Activated naive CD4-positive, alpha-beta T cell treated with anti-CD3 and anti-CD28 coated beads for 36 hours (primary cell): Measurements from ENCODE around the gene LRRC2. TPM values are rescaled to one million over a fixed set of nuclear protein-coding genes. Genes with fewer than 3 reads are reported as not detected.

Experiments
- CTCF ChIA-PET: fragments of 350-600 bp; sonication (Branson Sonifier 250); formaldehyde crosslinking; loops from one replicate; lab custom pipeline; 2021; ENCODE audit warnings: antibody characterized with exemption; lab: Charles Lee
- DNase-seq: peaks from one replicate; pipeline ENCODE4 v3.0.0-alpha.2; 2020
- H3K27ac Mint-ChIP-seq: one replicate; pipeline ENCODE4 v1.8.0; 2021; ENCODE audit warnings: mild to moderate bottlenecking, mixed read lengths
- H3K27me3 Mint-ChIP-seq: one replicate; pipeline ENCODE4 v1.8.0; 2021; ENCODE audit warnings: low read depth, mixed read lengths
- H3K36me3 Mint-ChIP-seq: one replicate; pipeline ENCODE4 v1.8.0; 2021; ENCODE audit warnings: low read depth, mixed read lengths
- H3K4me1 Mint-ChIP-seq: one replicate; pipeline ENCODE4 v1.8.0; 2021; ENCODE audit warnings: low read depth, mixed read lengths
- H3K4me3 Mint-ChIP-seq: one replicate; pipeline ENCODE4 v1.8.0; 2021; ENCODE audit warnings: mild to moderate bottlenecking, moderate library complexity, mixed read lengths
- H3K9me3 Mint-ChIP-seq: one replicate; pipeline ENCODE4 v1.8.0; 2021; ENCODE audit warnings: mixed read lengths
- intact Hi-C: fragments of 100-400 bp; cut with micrococcal nuclease; formaldehyde crosslinking; loops from one replicate; pipeline ENCODE4 v1.15.1; 2023
- total RNA-seq, 2 experiments: library from RNA; stranded (reverse); gene quantifications; one replicate each; pipeline ENCODE4 v1.2.3, GENCODE V29; 2021

The LRRC2 gene
- total RNA-seq, 2 experiments from 2014 or later = not detected

DNA sequence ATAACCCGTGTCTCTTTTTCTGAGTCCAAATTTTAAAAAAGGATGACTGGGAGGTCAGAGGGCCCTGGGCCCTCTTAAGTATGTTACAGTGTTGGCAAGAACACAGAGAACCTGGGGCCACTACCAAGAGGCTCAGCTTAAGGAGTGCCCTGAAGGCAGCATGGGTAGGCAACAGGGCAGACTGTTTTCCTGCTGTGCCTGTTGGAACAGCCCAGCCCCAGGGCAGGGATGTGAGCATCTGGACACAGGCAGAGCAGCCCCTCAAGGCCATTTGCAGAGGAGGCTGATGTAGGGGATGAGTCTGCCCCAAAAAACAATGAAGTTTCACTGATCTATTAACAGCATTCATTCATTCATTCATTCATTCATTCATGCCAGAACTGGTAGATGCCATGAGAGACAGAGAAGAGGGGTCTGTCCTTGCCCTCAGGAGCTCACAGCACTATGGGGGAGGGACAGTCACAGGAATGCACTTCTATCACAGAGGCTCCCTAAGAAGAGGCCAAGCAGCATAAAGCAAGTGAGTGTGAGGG lies 99.2 kb downstream of the LRRC2 start:
- CTCF ChIA-PET = interaction anchor here (0.7 to 2.6 kb wide), 2 partner anchors 22 to 162 kb away, joined by 3 to 7 read pairs; no protein-coding TSS in a partner anchor
- Mint-ChIP-seq H3K36me3 (no peaks in the 10 kb centered on the region), H3K9me3 (no peaks in the 10 kb centered on the region), H3K27ac (no peak overlapping the region), H3K4me1 (no peaks in the 10 kb centered on the region), H3K27me3 (peaks cover 35% of the 10 kb centered on the region), H3K4me3 (no peak overlapping the region)
- intact Hi-C loops = no loop called here
- no peak for DNase-seq

DNA sequence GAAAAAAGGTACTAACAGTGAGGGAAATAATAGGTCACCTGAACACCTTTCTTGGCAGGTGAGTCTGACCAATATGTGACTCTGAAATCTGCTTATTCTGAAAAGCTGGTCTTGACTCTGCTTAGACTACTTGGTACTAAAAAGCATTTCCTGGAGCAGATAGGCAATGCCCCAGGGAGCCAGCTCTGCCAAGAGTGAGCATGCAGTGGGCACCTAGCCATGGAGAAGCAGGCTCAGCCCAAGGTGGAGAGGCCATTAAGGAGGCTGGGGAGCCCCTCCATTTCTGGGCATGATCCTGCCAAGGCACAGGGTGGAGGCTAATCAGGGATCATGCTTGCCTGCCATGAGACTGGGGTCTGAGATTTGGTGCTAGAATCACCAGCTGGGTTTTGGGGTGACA lies 99.8 kb downstream of the LRRC2 start:
- Mint-ChIP-seq H3K9me3 (no peaks in the 10 kb centered on the region), H3K27me3 (peaks cover 39% of the 10 kb centered on the region), H3K4me3 (no peak overlapping the region), H3K27ac (no peak overlapping the region), H3K36me3 (no peaks in the 10 kb centered on the region), H3K4me1 (no peaks in the 10 kb centered on the region)
- no peak for DNase-seq
- intact Hi-C loops = no loop called here
- CTCF ChIA-PET = interaction anchor here (0.7 to 2.6 kb wide), 2 partner anchors 22 to 163 kb away, joined by 3 to 7 read pairs; no protein-coding TSS in a partner anchor

Other genes starting within 250 kb of the LRRC2 start
- not detected for gene CCR2, start 212.2 kb downstream of the LRRC2 start, total RNA-seq
- gene CCR5, start 195.4 kb downstream of the LRRC2 start, total RNA-seq = not detected
- gene CCRL2, start 159.0 kb downstream of the LRRC2 start, total RNA-seq = under 1 TPM; 0.81 to 0.89 TPM
- gene LTF, start 101.4 kb downstream of the LRRC2 start, total RNA-seq = not detected
- gene RTP3, start 68.3 kb downstream of the LRRC2 start, total RNA-seq = not detected
- not detected for gene FAM240A, start 46.2 kb upstream of the LRRC2 start, total RNA-seq
- gene ALS2CL, start 127.4 kb upstream of the LRRC2 start, total RNA-seq = 1 to 10 TPM; 5.1 TPM
- 1 to 10 TPM; 1.2 to 1.5 TPM for gene TMIE, start 135.1 kb upstream of the LRRC2 start, total RNA-seq
- gene PRSS50, start 151.6 kb upstream of the LRRC2 start, total RNA-seq = not detected